Endothelial cell (in vitro differentiated cells): ENCODE data around the gene NTSR2. TPM values are rescaled to one million over a fixed set of nuclear protein-coding genes. Genes with fewer than 3 reads are reported as not detected.

Source experiments
- DNase-seq: peaks from one replicate; pipeline ENCODE4 v3.0.0; 2021; ENCODE audit warnings: low spot score
- H3K27ac Mint-ChIP-seq: one replicate; pipeline ENCODE4 v1.8.0; 2021; ENCODE audit warnings: mixed read lengths, inconsistent platforms; ENCODE audit not compliant: unreplicated experiment
- H3K27me3 Mint-ChIP-seq: one replicate; pipeline ENCODE4 v1.8.0; 2021; ENCODE audit warnings: mild to moderate bottlenecking, moderate library complexity, mixed read lengths, inconsistent platforms; ENCODE audit not compliant: unreplicated experiment
- H3K36me3 Mint-ChIP-seq: one replicate; pipeline ENCODE4 v1.8.0; 2021; ENCODE audit warnings: mild to moderate bottlenecking, low read depth, mixed read lengths, inconsistent platforms; ENCODE audit not compliant: unreplicated experiment
- H3K4me1 Mint-ChIP-seq: one replicate; pipeline ENCODE4 v1.8.0; 2021; ENCODE audit warnings: mild to moderate bottlenecking, mixed read lengths, inconsistent platforms; ENCODE audit not compliant: unreplicated experiment
- H3K4me3 Mint-ChIP-seq: one replicate; pipeline ENCODE4 v1.8.0; 2021; ENCODE audit warnings: mild to moderate bottlenecking, mixed read lengths, inconsistent platforms; ENCODE audit not compliant: unreplicated experiment
- H3K9me3 Mint-ChIP-seq: one replicate; pipeline ENCODE4 v1.8.0; 2021; ENCODE audit warnings: mixed read lengths, inconsistent platforms; ENCODE audit not compliant: unreplicated experiment
- total RNA-seq: library from RNA; stranded (reverse); fragmentation: NEBNext Ultra II Directional; extraction: Animal tissue kit (Norgen Biotek cat#: 25700); gene quantifications from one replicate; pipeline ENCODE4 v1.2.1, GENCODE V29; 2021; ENCODE audit not compliant: unreplicated experiment
- TF ChIP-seq, protein P1 (sequence below): fragments of 200-600 bp; sonication (generic); IDR thresholded peaks from one replicate; pipeline ENCODE4 v1.5.0; 2021; ENCODE audit warnings: antibody characterized with exemption; ENCODE audit not compliant: unreplicated experiment

Gene NTSR2
- total RNA-seq, 1 donor from 2014 or later: not detected

DNA sequence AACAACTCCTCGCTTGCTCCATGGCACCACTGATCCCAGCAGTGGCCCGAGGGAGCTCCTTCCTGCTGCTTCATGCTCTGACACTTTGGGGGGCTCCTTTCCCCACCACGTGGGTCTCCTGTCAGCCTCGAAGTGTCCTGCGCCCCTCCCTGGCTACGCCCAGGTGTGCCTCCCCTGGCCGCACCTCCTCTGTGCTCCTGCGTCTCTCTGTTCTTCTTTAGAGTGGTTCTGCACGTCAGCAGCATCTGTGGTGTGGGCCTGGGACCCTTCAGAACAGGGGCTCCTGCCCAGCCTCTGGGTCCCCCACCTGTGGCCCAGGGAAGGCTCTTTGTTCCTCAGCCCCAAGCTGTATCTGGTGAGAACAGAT, 26.7 kb upstream of the NTSR2 start:
- Mint-ChIP-seq H3K27me3 (no peaks in the 10 kb centered on the region), H3K4me1 (no peaks in the 10 kb centered on the region), H3K27ac (no peak overlapping the region)

DNA sequence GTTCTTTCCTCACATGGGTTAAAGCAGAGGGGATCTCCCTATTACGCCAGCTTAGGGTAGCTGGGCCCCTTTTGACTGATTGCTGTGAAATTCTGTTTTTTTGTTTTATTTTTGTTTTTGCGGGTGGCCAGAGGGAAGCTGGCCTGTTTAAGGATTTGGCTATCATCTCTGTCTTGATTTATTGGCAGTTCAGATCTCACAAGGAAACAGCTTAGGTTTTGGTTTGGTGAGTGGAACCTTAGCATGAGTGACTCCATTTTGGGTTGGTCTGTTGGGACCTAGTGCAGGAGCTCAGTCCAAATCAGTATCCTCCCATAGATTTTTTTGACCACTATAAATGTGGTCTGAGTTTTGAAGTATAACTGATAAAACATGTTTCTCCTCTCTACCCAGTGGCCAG, 25.6 kb upstream of the NTSR2 start:
- no peaks in the 10 kb centered on the region for H3K27me3 Mint-ChIP-seq
- TF ChIP-seq, protein P1, sequence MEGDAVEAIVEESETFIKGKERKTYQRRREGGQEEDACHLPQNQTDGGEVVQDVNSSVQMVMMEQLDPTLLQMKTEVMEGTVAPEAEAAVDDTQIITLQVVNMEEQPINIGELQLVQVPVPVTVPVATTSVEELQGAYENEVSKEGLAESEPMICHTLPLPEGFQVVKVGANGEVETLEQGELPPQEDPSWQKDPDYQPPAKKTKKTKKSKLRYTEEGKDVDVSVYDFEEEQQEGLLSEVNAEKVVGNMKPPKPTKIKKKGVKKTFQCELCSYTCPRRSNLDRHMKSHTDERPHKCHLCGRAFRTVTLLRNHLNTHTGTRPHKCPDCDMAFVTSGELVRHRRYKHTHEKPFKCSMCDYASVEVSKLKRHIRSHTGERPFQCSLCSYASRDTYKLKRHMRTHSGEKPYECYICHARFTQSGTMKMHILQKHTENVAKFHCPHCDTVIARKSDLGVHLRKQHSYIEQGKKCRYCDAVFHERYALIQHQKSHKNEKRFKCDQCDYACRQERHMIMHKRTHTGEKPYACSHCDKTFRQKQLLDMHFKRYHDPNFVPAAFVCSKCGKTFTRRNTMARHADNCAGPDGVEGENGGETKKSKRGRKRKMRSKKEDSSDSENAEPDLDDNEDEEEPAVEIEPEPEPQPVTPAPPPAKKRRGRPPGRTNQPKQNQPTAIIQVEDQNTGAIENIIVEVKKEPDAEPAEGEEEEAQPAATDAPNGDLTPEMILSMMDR: no peak
- H3K9me3 Mint-ChIP-seq: no peaks in the 10 kb centered on the region
- H3K4me3 Mint-ChIP-seq: no peak overlapping the region
- no peak for DNase-seq
- no peak overlapping the region for H3K27ac Mint-ChIP-seq
- peaks cover 6% of the 10 kb centered on the region for H3K4me1 Mint-ChIP-seq
- no peaks in the 10 kb centered on the region for H3K36me3 Mint-ChIP-seq

More for the DNA sequence above, 26.7 kb upstream of the NTSR2 start:
- TF ChIP-seq, protein P1: no peak
- no peak overlapping the region for H3K4me3 Mint-ChIP-seq
- no peaks in the 10 kb centered on the region for H3K9me3 Mint-ChIP-seq
- no peak for DNase-seq
- no peaks in the 10 kb centered on the region for H3K36me3 Mint-ChIP-seq

DNA sequence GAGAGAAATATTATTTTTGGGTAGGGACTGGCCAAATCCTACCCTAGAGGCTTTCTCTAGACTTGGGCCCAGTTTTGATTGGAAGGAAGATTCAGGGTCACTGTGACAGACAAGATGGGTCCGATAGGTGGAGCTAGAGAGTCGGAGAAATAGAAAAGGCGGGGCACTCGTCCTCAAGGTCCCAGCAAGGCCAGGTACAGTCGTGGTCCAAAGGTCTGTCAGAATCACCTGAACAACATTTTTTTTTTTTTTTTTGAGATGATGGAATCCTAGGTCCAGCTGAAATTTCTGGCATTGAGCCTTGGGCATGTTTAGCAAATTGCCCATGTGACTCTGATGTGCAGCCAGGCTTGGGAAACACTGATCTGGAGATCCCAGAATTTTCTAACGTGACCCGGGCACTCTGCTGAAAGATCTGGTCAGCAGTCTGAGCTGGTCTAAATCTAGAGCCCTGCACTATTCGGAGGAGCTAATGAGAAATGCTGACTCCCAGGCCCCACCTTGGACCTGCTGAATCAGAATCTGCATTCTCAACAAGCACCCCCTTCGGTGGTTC, 23.0 kb upstream of the NTSR2 start:
- Mint-ChIP-seq H3K27ac (no peak overlapping the region), H3K27me3 (no peaks in the 10 kb centered on the region), H3K9me3 (no peaks in the 10 kb centered on the region), H3K36me3 (no peaks in the 10 kb centered on the region), H3K4me1 (peaks cover 9% of the 10 kb centered on the region), H3K4me3 (no peak overlapping the region)
- TF ChIP-seq, protein P1: peak; percentile 77
- DNase-seq: peak; percentile 66

DNA sequence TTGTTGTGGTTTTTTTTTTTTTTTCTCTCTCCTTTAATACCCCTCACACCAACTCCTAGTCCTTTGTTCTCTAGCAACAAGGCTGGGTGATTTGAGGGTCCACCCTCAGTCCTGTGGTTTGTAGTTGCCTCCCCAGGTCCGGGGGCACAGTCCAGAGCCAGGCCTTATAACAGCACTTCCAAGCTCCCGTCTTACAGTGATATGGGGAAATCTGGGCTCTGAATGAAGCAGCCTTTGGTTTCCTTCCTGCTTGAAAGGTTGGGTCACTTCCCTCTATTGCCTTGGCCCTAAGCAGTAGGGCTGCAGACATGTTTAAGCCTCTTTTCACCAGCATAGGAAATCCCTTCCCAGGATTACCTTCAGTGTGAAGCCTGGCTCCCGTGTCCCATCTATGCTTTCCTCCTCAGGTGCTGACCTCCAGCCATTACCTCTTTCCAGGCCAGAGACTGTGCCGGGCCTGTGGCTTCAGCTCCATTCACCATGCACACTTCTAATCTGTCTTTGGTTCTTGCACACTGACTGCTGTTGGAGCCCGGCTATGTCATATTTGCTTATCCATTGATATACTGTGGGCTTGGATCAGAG, 21.2 kb upstream of the NTSR2 start:
- peaks cover 12% of the 10 kb centered on the region for H3K4me1 Mint-ChIP-seq
- H3K9me3 Mint-ChIP-seq: no peaks in the 10 kb centered on the region
- H3K27me3 Mint-ChIP-seq: peaks cover 6% of the 10 kb centered on the region
- no peak overlapping the region for H3K27ac Mint-ChIP-seq
- H3K36me3 Mint-ChIP-seq: no peaks in the 10 kb centered on the region
- DNase-seq: no peak
- no peak overlapping the region for H3K4me3 Mint-ChIP-seq
- TF ChIP-seq, protein P1: no peak

DNA sequence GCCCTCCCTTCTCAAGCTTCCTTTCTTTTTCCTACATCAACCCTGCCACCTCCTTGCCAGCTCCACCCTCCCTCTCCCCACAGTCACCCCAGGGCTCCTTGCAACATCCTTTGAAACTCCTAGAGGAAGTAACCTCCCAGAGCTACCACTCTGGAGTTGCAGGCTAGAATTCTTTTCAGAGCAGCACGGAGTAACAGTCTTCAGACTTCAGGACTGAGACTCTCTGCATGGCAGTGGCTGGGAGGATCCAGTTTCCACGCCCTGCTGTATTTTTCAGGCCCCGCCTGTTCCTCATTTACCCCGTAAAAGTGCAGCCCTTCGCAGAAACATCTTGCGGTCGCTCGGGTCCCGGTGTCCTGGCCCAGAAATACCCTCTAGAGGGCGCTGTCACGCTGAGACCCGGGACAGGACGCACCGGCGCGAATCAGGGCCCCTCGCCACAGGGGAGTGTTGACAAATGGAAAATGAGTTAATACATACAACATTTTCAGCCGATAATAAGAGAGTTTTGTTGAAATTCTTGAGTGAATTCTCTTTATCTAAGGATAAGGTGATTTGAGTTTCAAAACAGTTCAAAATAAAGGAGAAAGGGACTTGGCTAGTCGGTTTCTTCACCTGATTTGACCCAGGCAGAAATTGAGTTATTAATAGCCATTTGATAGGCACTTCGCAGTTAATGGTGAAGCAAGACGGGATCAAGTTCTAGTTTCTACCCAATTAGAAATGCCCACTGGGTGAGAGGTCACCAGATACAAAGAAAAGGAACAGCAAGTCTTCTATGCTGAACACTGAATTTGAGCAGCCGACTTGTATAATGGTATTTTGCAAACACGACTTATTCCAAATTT, 18.5 kb upstream of the NTSR2 start:
- Mint-ChIP-seq H3K27me3 (peaks cover 6% of the 10 kb centered on the region), H3K4me3 (no peak overlapping the region), H3K36me3 (no peaks in the 10 kb centered on the region), H3K9me3 (no peaks in the 10 kb centered on the region), H3K27ac (no peak overlapping the region), H3K4me1 (peaks cover 12% of the 10 kb centered on the region)
- DNase-seq: peak; percentile 89
- TF ChIP-seq, protein P1: peak; percentile 74
